ENCODE measurements around the gene DRAP1. TPM values are rescaled to one million over a fixed set of nuclear protein-coding genes. Genes with fewer than 3 reads are reported as not detected.
A peak's percentile ranks its signal among the peaks of the same experiment; 100 is the strongest.
"Not testable (repeated sequence)": the region's sequence is repeated elsewhere in the genome, so short reads cannot be mapped to it uniquely, and the experiment has no call there.

Gene DRAP1
- total RNA-seq, 1 donor from 2014 or later: 64.7 TPM

- intact Hi-C loops (cut with micrococcal nuclease): loop anchor here (2.0 kb wide), 1 partner anchor 179 kb away; the partner anchor contains the start of gene KAT5
- H3K4me1 Mint-ChIP-seq: peaks cover 71% of the 10 kb centered on the region
- TF ChIP-seq CTCF (IDR thresholded peaks at IDR 0.05): no peak
- ChIA-PET POLR2A (interaction anchor here (0.6 to 11.8 kb wide), 37 partner anchors 7 to 756 kb away, joined by 3 to 340 read pairs (median 7); partner anchors contain the start of genes BANF1, C11orf68, CFL1 and CST6), CTCF (interaction anchor here (0.5 to 4.2 kb wide), 19 partner anchors 9 to 225 kb away, joined by 3 to 63 read pairs (median 3); partner anchors contain the start of genes C11orf68, CFL1, FOSL1 and KAT5)
- no peaks in the 10 kb centered on the region for H3K27me3 Mint-ChIP-seq
- no peaks in the 10 kb centered on the region for H3K9me3 Mint-ChIP-seq
- peaks cover 10% of the 10 kb centered on the region for H3K36me3 Mint-ChIP-seq (ENCODE audit: low read depth)
- peak overlapping the region; percentile 79 for H3K4me3 Mint-ChIP-seq
- ATAC-seq (ENCODE audit: low read depth) (no peak), DNase-seq (no peak)
- H3K27ac Mint-ChIP-seq: peak overlapping the region; percentile 86
Measured at GRCh38 chr11:65891219-65892136, 27.7 kb upstream of the DRAP1 start.

GRCh38 chr11:65892137-65892540 is 27.1 kb upstream of the DRAP1 start:
- Mint-ChIP-seq H3K27ac (peak overlapping the region; percentile 86), H3K4me3 (peak overlapping the region; percentile 79), H3K4me1 (peaks cover 64% of the 10 kb centered on the region)
- intact Hi-C loops (cut with micrococcal nuclease); DNase-seq; H3K9me3 Mint-ChIP-seq; H3K27me3 Mint-ChIP-seq; ATAC-seq (ENCODE audit: low read depth); H3K36me3 Mint-ChIP-seq (ENCODE audit: low read depth): not testable (repeated sequence)
- ChIA-PET CTCF (interaction anchor here (1.5 kb wide), 1 partner anchor 32 kb away, joined by 3 read pairs; the partner anchor contains the start of gene MUS81), POLR2A (interaction anchor here (0.6 to 11.8 kb wide), 6 partner anchors 9 to 67 kb away, joined by 3 to 340 read pairs (median 30); partner anchors contain the start of genes C11orf68, CFL1, FOSL1 and MUS81)

- POLR2A ChIA-PET: interaction anchor here (0.6 to 11.8 kb wide), 7 partner anchors 8 to 778 kb away, joined by 4 to 340 read pairs (median 11); partner anchors contain the start of genes C11orf68, CFL1, MUS81 and SART1
- Mint-ChIP-seq H3K36me3 (ENCODE audit: low read depth) (peaks cover 5% of the 10 kb centered on the region), H3K9me3 (no peaks in the 10 kb centered on the region), H3K4me1 (peaks cover 57% of the 10 kb centered on the region), H3K27me3 (no peaks in the 10 kb centered on the region), H3K4me3 (peak overlapping the region; percentile 79), H3K27ac (peak overlapping the region; percentile 86)
- ATAC-seq (ENCODE audit: low read depth) (no peak), DNase-seq (no peak)
- no peak for TF ChIP-seq CTCF (IDR thresholded peaks at IDR 0.05)
- CTCF ChIA-PET: interaction anchor here (1.5 to 2.7 kb wide), 2 partner anchors 8 to 33 kb away, joined by 3 to 17 read pairs; partner anchors contain the start of gene MUS81
- intact Hi-C loops (cut with micrococcal nuclease): no loop called here
Measured at GRCh38 chr11:65892661-65893317, 26.4 kb upstream of the DRAP1 start.

GRCh38 chr11:65894034-65894591 is 25.1 kb upstream of the DRAP1 start:
- CTCF ChIA-PET: interaction anchor here (0.6 to 2.7 kb wide), 2 partner anchors 9 to 35 kb away, joined by 3 to 17 read pairs; no protein-coding TSS in a partner anchor
- POLR2A ChIA-PET: interaction anchor here (0.9 to 11.8 kb wide), 17 partner anchors 8 to 471 kb away, joined by 3 to 340 read pairs (median 4); partner anchors contain the start of genes C11orf68, CFL1, KAT5 and MUS81

More at GRCh38 chr11:65894034-65894591, 25.1 kb upstream of the DRAP1 start:
- Mint-ChIP-seq H3K27me3 (no peaks in the 10 kb centered on the region), H3K36me3 (ENCODE audit: low read depth) (no peaks in the 10 kb centered on the region), H3K27ac (peak overlapping the region; percentile 86), H3K4me3 (peak overlapping the region; percentile 78), H3K9me3 (no peaks in the 10 kb centered on the region), H3K4me1 (peaks cover 46% of the 10 kb centered on the region)
- no peak for TF ChIP-seq CTCF (IDR thresholded peaks at IDR 0.05)
- DNase-seq (no peak), ATAC-seq (ENCODE audit: low read depth) (no peak)
- intact Hi-C loops (cut with micrococcal nuclease): no loop called here

Data from activated B cell treated with CpG ODN at 0.5 μM for 24 hours (primary cell).